SK-N-SH treated with all-trans-retinoic acid at 6 μM for 48 hours (cell line): ENCODE measurements around the gene TCP11L1.

Experiments
- CSRNP3 ChIP-seq: fragments of 250-450 bp; sonication (Bioruptor Pico); IDR thresholded peaks from 2 replicates; pipeline ENCODE4 v1.5.1; 2021; ENCODE audit warnings: mild to moderate bottlenecking, moderate library complexity
- OSR1 ChIP-seq: fragments of 250-450 bp; sonication (Bioruptor Pico); IDR thresholded peaks from 2 replicates; pipeline ENCODE4 v1.8.0; 2022; ENCODE audit warnings: moderate library complexity, mild to moderate bottlenecking, inconsistent platforms
- PATZ1 ChIP-seq: fragments of 250-450 bp; sonication (Bioruptor Pico); IDR thresholded peaks from 2 replicates; pipeline ENCODE4 v1.8.0; 2020; ENCODE audit warnings: mild to moderate bottlenecking, moderate library complexity, borderline replicate concordance
- SNAI2 ChIP-seq: fragments of 250-450 bp; sonication (Bioruptor Pico); IDR thresholded peaks from 2 replicates; pipeline ENCODE4 v1.5.0; 2020; ENCODE audit warnings: mild to moderate bottlenecking, moderate library complexity
- TOX ChIP-seq: fragments of 250-450 bp; sonication (Bioruptor Pico); IDR thresholded peaks from 2 replicates; pipeline ENCODE4 v1.8.0; 2021; ENCODE audit warnings: mild to moderate bottlenecking, moderate library complexity, borderline replicate concordance
- ZC3H10 ChIP-seq: fragments of 250-450 bp; sonication (Bioruptor Pico); IDR thresholded peaks from 2 replicates; pipeline ENCODE4 v1.5.1; 2021; ENCODE audit warnings: mild to moderate bottlenecking, moderate library complexity
- ZFP30 ChIP-seq: fragments of 450-650 bp; formaldehyde crosslinking; IDR thresholded peaks from 2 replicates; pipeline ENCODE4 v1.5.0; 2022; ENCODE audit warnings: mild to moderate bottlenecking, moderate library complexity

- TF ChIP-seq TOX (CRISPR knock-in tag) (no peak), PATZ1 (CRISPR knock-in tag) (no peak), SNAI2 (no peak), ZFP30 (no peak), OSR1 (CRISPR knock-in tag) (no peak), CSRNP3 (CRISPR knock-in tag) (no peak), ZC3H10 (CRISPR knock-in tag) (no peak)
These were observed 4.0 kb downstream of the TCP11L1 start for GRCh38 chr11:33043221-33043830.
